Medulla oblongata (tissue), 1 donor: Measurements from ENCODE around the gene FTO.

ENCODE experiments used
- DNase-seq: peaks from one replicate; pipeline ENCODE4 v3.0.0-alpha.2; 2015; ENCODE audit errors: extremely low spot score

The FTO gene

GRCh38 chr16:54055191-54055590 lies 351.2 kb downstream of the FTO start:
- DNase-seq: no peak

- DNase-seq: no peak
Measured at GRCh38 chr16:54055864-54056263, 351.9 kb downstream of the FTO start.

GRCh38 chr16:54056921-54057320 lies 353.0 kb downstream of the FTO start:
- no peak for DNase-seq

GRCh38 chr16:54059319-54059718 lies 355.4 kb downstream of the FTO start:
- no peak for DNase-seq

GRCh38 chr16:54060599-54061421 lies 356.9 kb downstream of the FTO start:
- DNase-seq: no peak

GRCh38 chr16:54061454-54061853 lies 357.5 kb downstream of the FTO start:
- DNase-seq: no peak

- peak; percentile 45 for DNase-seq
Measured at GRCh38 chr16:54062361-54063278, 358.7 kb downstream of the FTO start.

- DNase-seq: no peak
Measured at GRCh38 chr16:54063279-54063773, 359.4 kb downstream of the FTO start.

- no peak for DNase-seq
Measured at GRCh38 chr16:54066451-54067105, 362.6 kb downstream of the FTO start.

GRCh38 chr16:54067322-54068065 lies 363.5 kb downstream of the FTO start:
- DNase-seq: no peak

GRCh38 chr16:54068212-54068611 lies 364.3 kb downstream of the FTO start:
- no peak for DNase-seq

GRCh38 chr16:54069601-54070239 lies 365.8 kb downstream of the FTO start:
- DNase-seq: no peak

GRCh38 chr16:54070789-54071343 lies 366.9 kb downstream of the FTO start:
- no peak for DNase-seq

GRCh38 chr16:54071514-54071913 lies 367.6 kb downstream of the FTO start:
- no peak for DNase-seq

- DNase-seq: peak; percentile 11
Measured at GRCh38 chr16:54072237-54072636, 368.3 kb downstream of the FTO start.

- no peak for DNase-seq
Measured at GRCh38 chr16:54073356-54073755, 369.4 kb downstream of the FTO start.

GRCh38 chr16:54075446-54075845 lies 371.5 kb downstream of the FTO start:
- DNase-seq: no peak

- DNase-seq: no peak
Measured at GRCh38 chr16:54076006-54076504, 372.1 kb downstream of the FTO start.

GRCh38 chr16:54077050-54077821 lies 373.3 kb downstream of the FTO start:
- DNase-seq: no peak
